HTR-8/SVneo (cell line): ENCODE measurements around the gene GAL3ST2.
"Not testable (repeated sequence)": the region's sequence is repeated elsewhere in the genome, so short reads cannot be mapped to it uniquely, and the experiment has no call there.

ENCODE experiments used
- DNase-seq: peaks from one replicate; pipeline ENCODE4 v3.0.0; 2011; ENCODE audit warnings: low spot score, mixed read lengths; ENCODE audit not compliant: insufficient read length
- FAIRE-seq: peaks from 2 replicates; lab custom pipeline; 2011; peaks lifted over from hg19 to GRCh38; lab: Jason Lieb, UNC

GAL3ST2 gene

DNA sequence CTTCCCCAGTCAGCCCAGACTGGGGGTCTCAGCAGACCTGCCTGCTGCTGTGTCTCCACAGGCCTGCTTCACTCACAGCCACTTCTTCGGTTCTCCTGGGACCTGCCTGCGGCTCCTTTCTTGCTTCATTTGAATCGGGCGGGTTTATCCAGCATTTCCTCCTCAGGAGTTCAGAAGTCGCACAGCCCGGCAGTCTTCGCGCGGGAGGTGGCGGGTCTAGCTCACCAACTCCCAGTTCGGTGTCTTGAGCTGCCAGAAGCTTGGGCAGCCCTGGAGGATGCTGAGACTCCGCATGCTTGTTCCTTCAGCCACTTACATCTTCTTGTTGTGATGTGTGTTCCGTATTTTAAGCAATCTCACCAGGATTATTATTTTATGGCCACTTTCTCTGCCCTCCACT lies 31.3 kb upstream of the GAL3ST2 start:
- no peak for FAIRE-seq
- DNase-seq: no peak

DNA sequence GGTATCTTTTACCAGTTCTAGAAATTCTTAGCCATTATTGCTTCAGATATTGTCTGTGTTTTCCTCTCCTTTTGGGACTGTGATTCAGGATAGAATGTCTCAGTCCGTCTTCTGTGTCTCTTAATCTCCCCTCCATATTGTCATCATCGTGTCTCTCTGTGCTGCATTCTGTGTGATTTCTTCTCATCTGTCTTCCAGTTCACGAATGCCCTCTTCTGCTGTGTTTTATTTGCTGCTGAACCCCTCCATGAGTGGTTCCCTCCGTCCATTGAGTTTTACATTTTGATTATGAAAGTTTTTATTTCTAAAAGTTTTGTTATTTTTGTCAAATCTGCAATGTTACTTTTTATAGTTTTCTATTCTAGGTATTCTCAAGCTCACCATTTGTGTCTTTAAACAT lies 30.5 kb upstream of the GAL3ST2 start:
- DNase-seq (no peak), FAIRE-seq (no peak)

DNA sequence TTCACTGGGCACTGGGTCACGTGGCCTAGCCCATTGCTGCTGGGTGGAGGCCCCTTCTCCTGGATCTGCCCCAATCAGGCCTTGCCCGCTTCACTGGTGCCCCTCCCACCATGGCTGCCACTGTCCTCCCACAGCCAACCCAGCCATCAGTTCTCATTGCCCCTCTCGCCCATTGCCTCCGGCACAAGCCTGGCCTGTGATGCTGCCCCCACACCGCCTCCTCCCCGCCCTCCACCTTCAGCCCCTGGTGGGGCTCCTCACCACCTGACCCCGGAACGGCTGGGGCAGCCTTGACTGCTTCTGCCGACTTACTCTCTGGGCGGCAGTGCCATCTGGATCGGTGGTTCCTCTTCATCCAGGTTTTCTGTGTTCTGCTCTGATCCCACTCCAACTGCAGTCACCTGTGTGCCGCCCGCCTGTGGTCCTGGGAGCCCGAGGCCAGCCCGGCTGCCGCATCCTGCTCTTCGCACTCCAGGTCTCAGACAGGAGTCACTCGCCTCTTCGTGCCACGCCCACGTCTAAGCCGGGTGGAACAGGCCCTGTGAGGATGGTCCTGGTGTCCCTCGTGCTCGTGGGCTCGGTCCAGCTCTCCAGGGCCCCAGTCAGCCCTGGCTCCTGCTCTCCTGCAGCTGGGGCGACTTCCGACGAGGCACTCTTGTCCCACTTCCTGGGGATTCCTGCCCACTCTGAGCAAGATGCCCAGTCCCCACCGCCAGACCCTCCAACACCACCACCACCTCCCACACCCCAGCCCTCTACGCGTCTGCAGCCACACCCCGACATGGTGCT lies 28.0 kb upstream of the GAL3ST2 start:
- FAIRE-seq (no peak), DNase-seq (no peak)

DNA sequence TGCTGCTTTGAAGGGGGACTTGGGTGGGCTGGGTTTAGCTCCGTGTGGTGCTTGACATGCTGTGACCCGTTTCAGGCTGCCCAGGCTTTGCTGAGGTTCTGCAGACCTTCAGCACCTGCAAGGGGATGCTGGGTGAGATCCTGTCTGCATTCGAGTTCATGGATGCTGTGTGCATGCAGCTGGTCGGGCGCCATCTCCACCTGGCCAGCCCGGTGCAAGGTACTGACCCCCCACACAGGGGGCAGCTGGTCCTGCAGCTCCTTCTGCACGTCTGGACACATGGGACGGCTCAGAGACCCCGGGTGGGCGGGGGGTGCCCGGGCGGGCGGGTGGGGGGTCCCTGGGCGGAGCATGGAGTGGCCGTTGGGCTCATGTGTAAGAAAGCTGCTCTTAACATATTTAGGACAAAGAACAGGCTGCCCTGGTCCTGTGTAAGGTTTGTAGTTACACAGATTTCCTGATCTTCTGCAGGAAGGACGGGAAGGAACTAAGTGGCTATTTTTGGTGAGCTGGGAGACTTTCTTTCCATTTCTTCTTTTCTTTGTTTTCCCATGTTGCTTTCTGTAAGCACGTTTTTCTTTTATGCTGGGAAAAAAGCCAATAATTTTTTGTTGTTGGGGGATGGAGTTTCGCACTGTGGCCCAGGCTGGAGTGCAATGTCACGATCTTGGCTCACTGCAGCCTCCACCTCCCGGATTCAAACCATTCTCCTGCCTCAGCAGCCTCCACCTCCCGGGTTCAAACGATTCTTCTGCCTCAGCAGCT lies 26.4 kb upstream of the GAL3ST2 start:
- DNase-seq (no peak), FAIRE-seq (no peak)

DNA sequence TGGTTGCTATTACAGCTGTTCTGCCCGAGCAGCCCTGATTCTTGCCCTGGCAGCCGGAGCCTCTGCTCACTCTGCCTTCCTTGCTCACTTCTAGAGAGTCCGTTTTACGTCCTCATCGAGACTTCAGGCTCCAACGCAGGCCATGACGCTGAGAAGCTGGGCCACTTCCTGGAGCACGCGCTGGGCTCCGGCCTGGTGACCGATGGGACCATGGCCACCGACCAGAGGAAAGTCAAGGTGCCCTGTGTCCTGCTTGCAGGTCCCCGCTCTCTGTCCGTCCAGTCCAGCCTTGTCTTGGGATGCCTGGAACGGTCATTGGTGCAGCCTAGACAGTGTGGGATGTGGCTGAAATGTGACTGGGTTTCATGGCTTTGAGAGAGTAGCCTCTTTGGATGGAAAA lies 25.5 kb upstream of the GAL3ST2 start:
- FAIRE-seq: no peak
- no peak for DNase-seq

DNA sequence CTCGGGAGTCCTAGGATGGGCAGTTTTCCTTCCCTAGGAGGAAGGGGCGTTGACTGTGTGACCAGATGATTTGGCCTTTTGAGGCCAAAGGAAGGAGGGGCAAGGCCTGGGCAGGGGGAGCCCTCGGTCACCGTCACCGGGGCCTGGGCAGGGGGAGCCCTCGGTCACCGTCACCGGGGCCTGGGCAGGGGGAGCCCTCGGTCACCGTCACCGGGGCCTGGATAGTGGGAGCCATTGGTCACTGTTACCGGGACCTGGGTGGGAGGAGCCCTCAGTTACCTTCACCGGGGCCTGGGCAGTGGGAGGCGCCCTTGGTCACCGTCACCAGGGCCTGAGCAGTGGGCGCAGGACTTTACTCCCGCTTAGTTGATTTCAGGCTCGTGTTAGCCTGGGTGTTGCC lies 24.8 kb upstream of the GAL3ST2 start:
- FAIRE-seq (no peak), DNase-seq (no peak)

DNA sequence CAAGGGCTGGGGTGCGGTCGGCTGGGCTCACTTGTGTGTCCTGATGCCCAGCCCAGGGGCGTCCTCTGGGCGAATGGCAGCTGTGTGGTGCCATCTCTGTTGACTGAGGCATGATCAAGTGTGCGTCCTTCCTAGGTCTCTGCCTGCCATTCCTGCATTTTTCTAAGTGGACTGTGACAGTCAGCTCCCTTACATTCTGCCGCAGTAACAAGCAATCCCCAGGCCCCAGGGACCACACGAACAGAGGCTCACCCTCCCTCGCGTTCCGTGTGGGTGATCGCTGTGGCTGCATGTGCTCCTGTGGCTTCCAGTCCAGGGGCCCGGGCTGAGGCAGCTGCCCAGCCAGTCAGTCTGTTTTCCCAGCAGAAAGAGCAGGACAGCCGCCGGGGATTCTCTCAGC lies 24.4 kb upstream of the GAL3ST2 start:
- DNase-seq: no peak
- no peak for FAIRE-seq

DNA sequence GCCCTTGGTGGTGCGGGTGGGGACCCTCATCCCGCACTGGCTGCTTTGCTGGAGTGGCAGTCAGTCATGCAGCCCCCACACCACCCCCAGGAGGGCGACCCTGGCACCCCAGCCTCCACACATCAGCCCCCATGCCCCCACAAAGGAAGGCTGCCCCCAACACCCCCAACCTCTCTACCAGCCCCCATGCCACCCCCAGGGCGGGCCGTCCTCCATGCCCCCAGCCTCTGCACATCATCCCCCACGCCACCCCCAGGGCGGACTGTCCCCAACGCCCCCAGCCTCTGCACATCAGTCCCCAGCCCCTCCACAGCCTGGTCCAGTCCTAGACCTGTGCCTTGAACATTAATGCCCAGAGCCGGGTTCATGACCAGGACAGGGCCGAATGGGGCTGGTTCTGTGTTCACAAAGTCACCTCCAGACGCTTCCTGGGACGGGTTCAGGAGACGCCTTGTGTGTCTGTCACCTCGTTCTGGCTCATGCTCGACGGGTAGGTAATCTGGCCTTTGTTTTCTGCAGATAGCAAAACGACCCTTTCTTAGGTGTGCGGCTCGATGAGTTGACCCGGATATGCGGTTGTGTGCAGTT lies 23.8 kb upstream of the GAL3ST2 start:
- DNase-seq (no peak), FAIRE-seq (no peak)

DNA sequence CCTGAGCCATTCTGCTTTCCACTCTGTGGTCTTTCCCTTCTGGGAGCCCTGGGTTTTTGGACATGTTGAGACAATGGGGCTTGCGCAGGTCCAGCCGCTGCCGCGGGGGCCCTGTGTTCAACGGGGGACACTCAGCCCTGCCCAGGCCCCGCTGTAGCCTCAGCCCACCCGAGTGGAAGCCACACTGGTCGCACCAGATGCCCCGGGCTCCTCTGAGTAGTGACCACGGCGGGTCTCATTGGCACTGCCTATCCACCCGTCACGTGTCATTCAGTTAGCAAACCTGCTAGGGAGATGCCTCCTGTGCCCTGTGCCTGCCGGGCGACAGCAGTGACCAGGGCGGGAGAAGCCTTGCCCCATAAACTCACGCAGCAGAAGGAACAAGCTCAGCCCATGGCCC lies 23.1 kb upstream of the GAL3ST2 start:
- DNase-seq (no peak), FAIRE-seq (no peak)

DNA sequence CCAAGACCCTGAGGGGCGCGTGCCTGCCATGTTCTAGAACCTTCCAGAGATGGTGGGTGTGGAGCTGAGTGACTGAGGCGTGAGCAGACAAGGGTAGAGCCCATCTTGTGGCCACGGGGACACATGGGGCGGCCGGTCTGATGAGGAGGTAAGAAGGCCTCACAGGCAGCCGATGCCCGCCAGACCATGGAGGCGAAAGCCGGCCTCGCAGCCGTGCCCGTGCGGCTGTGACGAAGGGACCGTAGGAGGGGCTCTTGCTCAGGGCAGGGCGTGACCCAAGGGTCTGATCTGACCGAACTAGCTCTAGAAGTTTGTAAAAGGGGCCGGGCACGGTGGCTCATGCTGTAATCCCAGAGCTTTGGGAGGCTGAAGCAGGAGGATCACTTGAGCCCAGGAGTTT lies 22.6 kb upstream of the GAL3ST2 start:
- no peak for DNase-seq
- no peak for FAIRE-seq

DNA sequence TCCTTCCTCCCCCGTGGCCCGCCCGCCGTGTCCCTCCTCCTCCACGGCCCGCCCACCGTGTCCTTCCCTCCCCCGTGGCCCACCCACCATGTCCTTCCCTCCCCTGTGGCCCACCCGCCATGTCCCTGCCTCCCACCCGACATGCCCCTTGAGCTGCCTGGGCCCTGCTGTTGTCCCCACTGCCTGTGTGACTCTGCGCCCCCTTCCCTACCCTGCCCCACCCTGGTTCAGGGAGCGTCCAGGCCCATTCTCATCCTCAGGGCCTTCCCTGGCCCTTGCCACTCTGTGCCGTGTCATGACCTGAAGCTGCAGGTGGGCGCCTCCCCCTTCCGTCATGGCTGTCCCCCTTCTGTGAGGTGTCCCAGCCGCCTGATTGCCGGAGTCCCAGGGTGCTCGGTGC lies 21.5 kb upstream of the GAL3ST2 start:
- FAIRE-seq: no peak
- no peak for DNase-seq

DNA sequence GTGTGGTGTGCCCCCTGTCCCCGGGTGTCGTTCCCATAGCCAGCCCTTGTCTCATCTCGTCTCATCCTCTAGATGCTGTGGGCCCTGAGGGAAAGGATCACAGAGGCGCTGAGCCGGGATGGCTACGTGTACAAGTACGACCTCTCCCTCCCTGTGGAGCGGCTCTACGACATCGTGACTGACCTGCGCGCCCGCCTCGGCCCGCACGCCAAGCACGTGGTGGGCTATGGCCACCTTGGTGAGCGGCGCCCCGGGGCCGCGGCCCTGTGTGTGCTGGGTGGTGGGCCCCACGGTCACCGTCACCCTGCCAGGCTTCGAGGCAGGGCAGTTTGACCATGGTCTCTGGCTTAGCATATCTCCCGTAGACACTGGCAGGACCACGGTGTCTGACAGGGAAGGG lies 20.8 kb upstream of the GAL3ST2 start:
- DNase-seq (no peak), FAIRE-seq (no peak)

DNA sequence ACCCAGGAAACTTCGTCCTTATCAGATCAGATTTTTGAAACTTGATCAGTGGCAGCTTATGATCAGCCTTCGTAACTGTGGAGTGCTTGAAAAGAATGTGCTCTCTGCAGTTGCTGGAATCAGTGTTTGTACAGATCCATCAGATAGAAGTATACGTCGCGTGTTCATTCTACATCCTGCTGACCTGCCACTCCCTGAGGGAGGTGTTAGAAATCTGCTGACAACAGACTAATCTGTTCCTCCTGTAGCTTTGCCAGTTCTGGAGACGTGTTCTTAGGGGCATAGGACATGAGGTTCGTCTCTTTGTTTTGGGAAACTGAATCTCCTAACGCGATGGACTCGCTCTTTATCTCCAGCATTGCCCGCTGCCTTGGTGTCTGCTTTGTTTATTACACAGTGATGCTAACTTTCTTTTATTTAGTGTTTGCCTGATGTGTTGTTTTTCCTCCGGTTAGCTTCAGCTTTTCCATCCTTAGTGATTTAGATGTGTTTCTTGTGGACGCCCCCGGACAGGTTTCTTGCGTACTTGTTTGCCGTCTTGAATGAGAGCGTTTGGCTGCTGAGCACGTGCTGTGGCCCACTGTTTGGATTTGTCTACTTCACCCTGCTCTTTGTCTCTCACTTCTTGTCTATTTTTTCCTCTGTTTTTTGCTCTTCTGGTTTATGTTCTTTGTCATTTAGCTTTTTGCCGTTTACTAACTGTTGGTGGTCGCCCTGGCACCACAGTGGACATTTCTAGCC lies 17.4 kb upstream of the GAL3ST2 start:
- FAIRE-seq: no peak
- no peak for DNase-seq

DNA sequence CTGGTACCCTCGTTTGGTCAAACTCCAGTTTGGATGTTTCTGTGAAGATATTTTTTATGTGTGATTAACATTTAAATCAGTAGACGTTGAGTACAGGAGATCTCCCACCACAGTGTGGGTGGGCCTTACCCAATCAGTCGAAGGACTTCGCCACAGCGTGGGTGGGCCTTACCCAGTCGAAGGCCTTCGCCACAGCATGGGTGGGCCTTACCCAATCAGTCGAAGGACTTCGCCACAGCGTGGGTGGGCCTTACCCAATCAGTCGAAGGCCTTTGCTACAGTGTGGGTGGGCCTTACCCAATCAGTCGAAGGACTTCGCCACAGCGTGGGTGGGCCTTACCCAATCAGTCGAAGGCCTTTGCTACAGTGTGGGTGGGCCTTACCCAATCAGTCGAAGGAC lies 16.7 kb upstream of the GAL3ST2 start:
- FAIRE-seq, DNase-seq: not testable (repeated sequence)

DNA sequence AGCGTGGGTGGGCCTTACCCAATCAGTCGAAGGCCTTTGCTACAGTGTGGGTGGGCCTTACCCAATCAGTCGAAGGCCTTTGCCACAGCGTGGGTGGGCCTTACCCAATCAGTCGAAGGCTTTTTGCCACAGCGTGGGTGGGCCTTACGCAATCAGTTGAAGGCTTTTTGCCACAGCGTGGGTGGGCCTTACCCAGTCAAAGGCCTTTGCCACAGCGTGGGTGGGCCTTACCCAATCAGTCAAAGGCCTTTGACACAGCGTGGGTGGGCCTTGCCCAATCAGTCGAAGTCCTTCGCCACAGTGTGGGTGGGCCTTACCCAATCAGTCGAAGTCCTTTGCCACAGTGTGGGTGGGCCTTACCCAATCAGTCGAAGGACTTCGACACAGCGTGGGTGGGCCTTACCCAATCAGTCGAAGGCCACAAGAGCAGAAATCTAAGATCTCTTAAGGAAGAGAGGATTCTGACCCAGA lies 16.3 kb upstream of the GAL3ST2 start:
- DNase-seq: no peak
- FAIRE-seq: no peak

DNA sequence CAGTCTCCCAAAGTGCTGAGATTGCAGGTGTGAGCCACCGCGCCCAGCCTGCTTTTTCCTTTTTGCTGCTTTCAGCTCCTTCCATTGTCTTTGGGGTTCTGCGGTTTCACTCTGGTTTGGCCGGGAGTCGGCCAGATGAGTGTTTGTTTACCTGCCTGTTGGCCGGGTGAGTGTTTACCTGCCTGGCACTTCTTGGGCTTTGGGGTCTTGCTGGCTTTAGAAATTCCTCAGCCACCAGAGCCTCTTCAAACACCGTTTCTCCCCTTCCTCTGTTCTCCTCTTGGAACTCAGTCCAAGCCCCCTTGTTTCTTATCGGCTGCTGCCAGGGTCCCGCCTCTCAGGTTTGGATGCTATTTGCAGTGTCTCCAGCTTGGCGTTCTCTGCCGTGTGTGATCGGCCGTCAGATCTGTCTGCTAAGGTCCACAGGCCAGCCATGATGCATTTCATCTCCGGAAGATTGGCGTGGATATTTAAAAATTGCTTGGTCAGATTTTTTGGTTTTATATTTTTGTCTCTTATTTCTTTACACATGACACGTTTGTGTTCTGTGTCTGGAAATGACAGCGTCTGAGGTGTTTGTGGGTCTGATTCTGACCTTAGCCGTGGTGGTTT lies 14.2 kb upstream of the GAL3ST2 start:
- FAIRE-seq: no peak
- no peak for DNase-seq

DNA sequence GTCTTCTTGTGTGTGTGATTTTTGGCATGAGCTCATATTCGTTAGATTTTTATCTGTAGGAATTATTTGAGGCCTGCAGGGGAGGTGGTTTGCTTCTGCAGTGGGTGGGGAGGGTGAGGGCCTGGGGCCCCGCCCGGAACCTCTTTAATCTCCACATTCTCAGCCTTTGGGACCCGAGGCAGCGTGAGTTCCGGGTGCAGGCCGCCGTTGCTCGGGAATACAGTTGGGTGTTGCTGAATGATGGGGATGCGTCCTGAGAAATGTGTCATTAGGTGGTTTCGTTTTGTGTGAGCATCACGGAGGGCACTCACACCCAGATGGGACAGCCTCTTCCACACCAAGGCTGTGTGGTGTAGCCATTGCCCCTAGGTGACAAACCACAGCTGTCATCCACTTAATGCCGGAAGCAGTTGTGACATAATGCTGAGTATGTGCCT lies 13.7 kb upstream of the GAL3ST2 start:
- no peak for FAIRE-seq
- DNase-seq: no peak

DNA sequence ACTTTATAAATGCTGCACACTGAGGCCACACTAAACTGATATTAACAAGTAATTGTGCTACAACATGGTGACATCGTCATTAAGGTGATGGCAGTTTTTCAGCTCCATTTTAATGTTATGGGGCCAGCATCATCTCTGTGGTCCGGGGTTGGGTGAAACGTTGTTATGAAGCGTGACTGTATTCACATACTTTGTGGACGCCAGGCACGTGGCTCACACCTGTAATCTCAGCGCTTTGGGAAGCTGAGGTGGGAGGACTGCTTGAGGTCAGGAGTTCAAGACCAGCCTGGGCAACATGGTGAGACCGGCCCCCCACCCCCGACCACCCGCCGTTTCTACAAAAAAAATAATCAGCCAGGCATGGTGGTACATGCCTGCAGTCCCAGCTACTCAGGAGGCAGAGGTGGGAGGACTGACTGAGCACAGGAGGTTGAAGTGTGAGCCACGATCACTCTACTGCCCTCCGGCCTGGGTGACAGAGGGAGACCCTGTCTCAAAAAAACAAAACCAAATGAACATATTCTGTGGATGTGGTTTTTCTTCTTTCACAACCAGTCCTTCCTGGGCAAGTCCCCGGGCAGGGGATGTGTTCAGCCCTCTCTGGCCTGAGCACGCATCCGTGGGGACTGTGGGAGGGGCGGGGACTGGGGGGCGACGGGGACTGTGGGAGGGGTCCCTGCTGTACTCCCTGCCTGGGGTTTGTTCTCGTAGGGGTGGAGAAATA lies 12.9 kb upstream of the GAL3ST2 start:
- no peak for DNase-seq
- FAIRE-seq: no peak
